IMR-90 (cell line): ENCODE results near the gene MTCL1. TPM values are rescaled to one million over a fixed set of nuclear protein-coding genes. Genes with fewer than 3 reads are reported as not detected.

ENCODE experiments used
- ATAC-seq: fragments of 200-7000 bp; cut with Tn5 transposase; 2 replicates; pipeline ENCODE4 v1.9.1; 2020; ENCODE audit warnings: low read depth, mild to moderate bottlenecking, moderate library complexity
- BruUV-seq: library from RNA; stranded (reverse); fragments of 400-500 nt; replicated peaks from 2 replicates; lab custom pipeline; 2021; lab: Mats Ljungman, UMichigan
- CTCF ChIA-PET: fragments of 300-600 bp; formaldehyde crosslinking; extraction: SDS; loops from one replicate; lab custom pipeline; 2021; ENCODE audit warnings: antibody characterized with exemption; lab: Yijun Ruan, JAX
- POLR2A ChIA-PET: fragments of 300-600 bp; sonication (Branson Sonifier 250); formaldehyde crosslinking; loops from one replicate; lab custom pipeline; 2022; ENCODE audit warnings: antibody characterized with exemption; ENCODE audit not compliant: unreplicated experiment; lab: Charles Lee
- DNase-seq: peaks from one replicate; pipeline ENCODE4 v3.0.0; 2013
- H2AFZ ChIP-seq: replicated peaks from 2 replicates; pipeline ENCODE3; 2013; ENCODE audit warnings: low read length, mild to moderate bottlenecking; ENCODE audit not compliant: poor library complexity
- H2AK5ac ChIP-seq: 2 replicates; pipeline ENCODE4 v1.6.1; 2013; ENCODE audit warnings: low read depth, low read length, inconsistent platforms
- H2AK9ac ChIP-seq: replicated peaks from 2 replicates; pipeline ENCODE3; 2013; ENCODE audit warnings: mild to moderate bottlenecking, low read depth, low read length, moderate library complexity; ENCODE audit not compliant: poor library complexity
- H2BK120ac ChIP-seq: 2 replicates; pipeline ENCODE4 v1.6.1; 2013; ENCODE audit warnings: low read depth, low read length, inconsistent platforms
- H2BK15ac ChIP-seq: 3 replicates; pipeline ENCODE4 v1.6.1; 2013; ENCODE audit warnings: low read depth, low read length, inconsistent platforms
- H2BK20ac ChIP-seq: 2 replicates; pipeline ENCODE4 v1.6.1; 2013; ENCODE audit warnings: low read depth, mild to moderate bottlenecking, inconsistent platforms, low read length, moderate library complexity
- H2BK5ac ChIP-seq: 2 replicates; pipeline ENCODE4 v1.6.1; 2013; ENCODE audit warnings: mild to moderate bottlenecking, low read depth, low read length, inconsistent platforms; ENCODE audit not compliant: poor library complexity, severe bottlenecking
- H3K14ac ChIP-seq: replicated peaks from 2 replicates; pipeline ENCODE4 v1.6.1; 2013; ENCODE audit warnings: low read depth, low read length, inconsistent platforms
- H3K18ac ChIP-seq: 2 replicates; pipeline ENCODE4 v1.6.1; 2013; ENCODE audit warnings: low read depth, low read length, control low read depth
- H3K23ac ChIP-seq: 2 replicates; pipeline ENCODE4 v1.6.1; 2013; ENCODE audit warnings: low read depth, low read length, inconsistent platforms
- H3K27ac ChIP-seq: 2 replicates; pipeline ENCODE4 v1.5.1; 2013; ENCODE audit warnings: mild to moderate bottlenecking, control low read depth, low read length; ENCODE audit not compliant: insufficient read depth
- H3K27me3 ChIP-seq: 2 replicates; pipeline ENCODE4 v1.6.1; 2013; ENCODE audit warnings: low read length; ENCODE audit not compliant: control insufficient read depth, insufficient read depth
- H3K36me3 ChIP-seq: 2 replicates; pipeline ENCODE4 v1.6.1; 2013; ENCODE audit warnings: low read length, mixed read lengths; ENCODE audit not compliant: control insufficient read depth, insufficient read depth
- H3K4ac ChIP-seq: 2 replicates; pipeline ENCODE4 v1.6.1; 2013; ENCODE audit warnings: low read depth, low read length, inconsistent platforms
- H3K4me1 ChIP-seq: 2 replicates; pipeline ENCODE4 v1.6.1; 2013; ENCODE audit warnings: low read length, mixed read lengths; ENCODE audit not compliant: control insufficient read depth, insufficient read depth
- H3K4me2 ChIP-seq: 2 replicates; pipeline ENCODE4 v1.6.1; 2013; ENCODE audit warnings: low read depth, mild to moderate bottlenecking, control low read depth, low read length, moderate library complexity
- H3K4me3 ChIP-seq: 2 replicates; pipeline ENCODE4 v1.5.1; 2013; ENCODE audit warnings: low read depth, mild to moderate bottlenecking, control low read depth, low read length, moderate library complexity; ENCODE audit not compliant: insufficient read depth
- H3K56ac ChIP-seq: 2 replicates; pipeline ENCODE4 v1.6.1; 2013; ENCODE audit warnings: low read length, inconsistent platforms; ENCODE audit not compliant: insufficient read depth; ENCODE audit errors: extremely low read depth
- H3K79me1 ChIP-seq, 2 experiments: 2 replicates each; pipeline ENCODE4 v1.6.1; 2013; ENCODE audit warnings: low read length in 2 of 2, inconsistent platforms in 1 of 2, low read depth in 1 of 2
- H3K9ac ChIP-seq: 2 replicates; pipeline ENCODE4 v1.6.1; 2013; ENCODE audit warnings: low read depth, low read length, control low read depth
- H3K9me1 ChIP-seq: 2 replicates; pipeline ENCODE4 v1.6.1; 2013; ENCODE audit warnings: low read length, inconsistent platforms; ENCODE audit not compliant: insufficient read depth
- H3K9me3 ChIP-seq: 2 replicates; pipeline ENCODE4 v1.6.1; 2013; ENCODE audit warnings: low read length; ENCODE audit not compliant: control insufficient read depth, insufficient read depth
- H4K20me1 ChIP-seq: 2 replicates; pipeline ENCODE4 v1.6.1; 2013; ENCODE audit warnings: low read length, inconsistent platforms; ENCODE audit not compliant: insufficient read depth
- H4K5ac ChIP-seq: 2 replicates; pipeline ENCODE4 v1.6.1; 2013; ENCODE audit warnings: mild to moderate bottlenecking, low read depth, low read length, control low read depth
- H4K8ac ChIP-seq, 2 experiments: 2 replicates each; pipeline ENCODE4 v1.6.1; 2013; ENCODE audit warnings: low read depth in 2 of 2, low read length in 2 of 2, control low read depth in 1 of 2, inconsistent platforms in 1 of 2
- H4K91ac ChIP-seq: 2 replicates; pipeline ENCODE4 v1.6.1; 2013; ENCODE audit warnings: low read depth, low read length, inconsistent platforms; ENCODE audit not compliant: insufficient read depth
- POLR2A ChIP-seq: IDR thresholded peaks from 2 replicates; pipeline ENCODE4 v1.6.1; 2012; ENCODE audit warnings: mild to moderate bottlenecking, low read depth, low read length
- WGBS, 2 experiments: methylation state at CpG; one replicate each; pipeline versions ENCODE4 v1.1.5 to v1.1.7; 2013; ENCODE audit warnings: missing lambda C conversion rate in 2 of 2; ENCODE audit not compliant: insufficient read length in 1 of 2; ENCODE audit errors: extremely low coverage in 2 of 2; 5-methylcytosine and 5-hydroxymethylcytosine counted together
- dilution Hi-C: fragments of 300-500 bp; cut with HindIII; formaldehyde crosslinking; loops from one replicate; pipeline ENCODE4 v1.14.3; 2018; ENCODE audit warnings: low sequenced_read_pairs; ENCODE audit not compliant: unreplicated experiment
- in situ Hi-C: fragments of 300-500 bp; cut with MboI; formaldehyde crosslinking; loops from 3 replicates; pipeline ENCODE4 v1.14.3; 2019; ENCODE audit warnings: low sequenced_read_pairs, inconsistent platforms, mixed read lengths
- intact Hi-C: fragments of 100-400 bp; cut with micrococcal nuclease; formaldehyde crosslinking; loops from 2 replicates; pipeline ENCODE4 v1.10.0; 2022
- polyA plus RNA-seq, 3 experiments: library from polyadenylated mRNA; depleted of rRNA; stranded (reverse); fragments of >200 nt; gene quantifications; 2 replicates each; pipeline ENCODE4 v1.2.3, GENCODE V29; 2012; ENCODE audit warnings: low replicate concordance in 1 of 3
- total RNA-seq: library from RNA; depleted of rRNA; stranded (reverse); fragments of >200 nt; gene quantifications from 2 replicates; pipeline ENCODE4 v1.2.3, GENCODE V29; 2012

Gene MTCL1
- total and polyA plus RNA-seq, 2 of the 4 experiments (the other 2 are of a cell fraction) = 29.0 to 45.3 TPM

- no peaks in the 10 kb centered on the region for H3K27me3 ChIP-seq
- peaks cover 10% of the 10 kb centered on the region for H3K9me1 ChIP-seq
- no peak overlapping the region; the same call in 1 of the 2 replicates for H3K14ac ChIP-seq
- ChIA-PET POLR2A (interaction anchor here (0.6 kb wide), 1 partner anchor 18 kb away, joined by 3 read pairs; no protein-coding TSS in a partner anchor), CTCF (interaction anchor here (0.8 kb wide), 1 partner anchor 13 kb away, joined by 3 read pairs; no protein-coding TSS in a partner anchor)
- H4K8ac ChIP-seq = peak overlapping the region in 1 of 2 experiments; percentile 54; a peak in 1 of 4 replicates
- H3K4me3 ChIP-seq = no peak overlapping the region
- no peak for TF ChIP-seq POLR2A
- H3K4me1 ChIP-seq = peaks cover 14% of the 10 kb centered on the region; the same call in 1 of the 2 replicates
- no peak overlapping the region for H2AK9ac ChIP-seq
- no peak overlapping the region for H2BK15ac ChIP-seq
- peaks cover 15% of the 10 kb centered on the region for H3K36me3 ChIP-seq
- no TSS peak for BruUV-seq
- H4K20me1 ChIP-seq = peaks cover 64% of the 10 kb centered on the region
- dilution Hi-C loops = no loop called here
- no peak overlapping the region for H4K91ac ChIP-seq
- H3K79me1 ChIP-seq = peaks cover 0 to 53% of the 10 kb centered on the region in 2 experiments; a peak in 2 of 4 replicates
- H3K18ac ChIP-seq = no peak overlapping the region
- DNase-seq (no peak), ATAC-seq (no peak)
- no peak overlapping the region for H3K56ac ChIP-seq
- intact Hi-C loops = loop anchor here (5.0 kb wide), 1 partner anchor 613 kb away; no protein-coding TSS in a partner anchor
- WGBS, 2 experiments = no CpG with 5 or more reads among the region's 14 CpGs
- no peak overlapping the region for H2AFZ ChIP-seq
- peak overlapping the region; percentile 64; the same call in 1 of the 2 replicates for H3K23ac ChIP-seq
- no peak overlapping the region for H2BK5ac ChIP-seq
- H3K9me3 ChIP-seq = no peaks in the 10 kb centered on the region
- peak overlapping the region; percentile 30; the same call in 1 of the 2 replicates for H3K4me2 ChIP-seq
- no peak overlapping the region for H2BK120ac ChIP-seq
- no peak overlapping the region for H3K27ac ChIP-seq
- H2BK20ac ChIP-seq = peak overlapping the region; percentile 21; the same call in 1 of the 2 replicates
- no peak overlapping the region for H4K5ac ChIP-seq
- 0 out of 2 replicates have a peak overlapping the region, but pooled peaks have one; percentile 11 for H2AK5ac ChIP-seq
- H3K4ac ChIP-seq = peak overlapping the region; percentile 54; the same call in 1 of the 2 replicates
- in situ Hi-C loops = loop anchor here (5.0 kb wide), 1 partner anchor 88 kb away; no protein-coding TSS in a partner anchor
- no peak overlapping the region for H3K9ac ChIP-seq
Measured at GRCh38 chr18:8709248-8710059, 4.1 kb downstream of the MTCL1 start.
